WTC11 (cell line): ENCODE results near the gene ZBED5. TPM values are rescaled to one million over a fixed set of nuclear protein-coding genes. Genes with fewer than 3 reads are reported as not detected.

ENCODE experiments used
- ATAC-seq: fragments of 200-7000 bp; cut with Tn5 transposase; 2 replicates; pipeline ENCODE4 v1.10.0; 2021; ENCODE audit warnings: mild to moderate bottlenecking, moderate library complexity
- CTCF ChIA-PET: fragments of 300-600 bp; sonication (Branson Sonifier 250); formaldehyde crosslinking; loops from one replicate; lab custom pipeline; 2021; ENCODE audit warnings: antibody characterized with exemption; lab: Charles Lee
- POLR2A ChIA-PET: fragments of 350-600 bp; sonication (Branson Sonifier 250); formaldehyde crosslinking; loops from one replicate; lab custom pipeline; 2021; ENCODE audit warnings: antibody characterized with exemption; lab: Charles Lee
- DNase-seq: peaks from one replicate; pipeline ENCODE4 v3.0.0; 2021; ENCODE audit warnings: low spot score
- H3K27ac Mint-ChIP-seq: 2 replicates; pipeline ENCODE4 v1.8.0; 2021; ENCODE audit warnings: mixed read lengths
- H3K27me3 Mint-ChIP-seq: 2 replicates; pipeline ENCODE4 v1.8.0; 2021; ENCODE audit warnings: low read depth, mild to moderate bottlenecking, moderate library complexity, mixed read lengths
- H3K36me3 Mint-ChIP-seq: 2 replicates; pipeline ENCODE4 v1.8.0; 2021; ENCODE audit warnings: mixed read lengths
- H3K4me1 Mint-ChIP-seq: 2 replicates; pipeline ENCODE4 v1.8.0; 2022; ENCODE audit warnings: mixed read lengths
- H3K4me3 Mint-ChIP-seq: 2 replicates; pipeline ENCODE4 v1.8.0; 2021; ENCODE audit warnings: mild to moderate bottlenecking, moderate library complexity, mixed read lengths
- H3K9me3 Mint-ChIP-seq: 2 replicates; pipeline ENCODE4 v1.8.0; 2021; ENCODE audit warnings: mixed read lengths
- ETV6 ChIP-seq: sonication (generic); formaldehyde crosslinking; IDR thresholded peaks from 2 replicates; pipeline ENCODE4 v1.8.1; 2022; ENCODE audit warnings: mild to moderate bottlenecking, missing genetic modification reagents
- GABPB1 ChIP-seq: sonication (generic); formaldehyde crosslinking; IDR thresholded peaks from 2 replicates; pipeline ENCODE4 v1.8.1; 2023; ENCODE audit warnings: mild to moderate bottlenecking, missing genetic modification reagents
- KAT7 ChIP-seq: sonication (generic); formaldehyde crosslinking; IDR thresholded peaks from 2 replicates; pipeline ENCODE4 v1.8.1; 2023; ENCODE audit warnings: missing genetic modification reagents, mild to moderate bottlenecking, borderline replicate concordance
- SMAD3 ChIP-seq: sonication (generic); formaldehyde crosslinking; IDR thresholded peaks from 2 replicates; pipeline ENCODE4 v1.8.0; 2022; ENCODE audit warnings: missing genetic modification reagents, mild to moderate bottlenecking, borderline replicate concordance
- ZNF317 ChIP-seq: sonication (generic); formaldehyde crosslinking; IDR thresholded peaks from 2 replicates; pipeline ENCODE4 v1.8.1; 2023; ENCODE audit warnings: low read depth, mild to moderate bottlenecking, moderate library complexity, missing genetic modification reagents, borderline replicate concordance
- total RNA-seq: library from RNA; stranded (reverse); gene quantifications from 3 replicates; pipeline ENCODE4 v1.2.3, GENCODE V29; 2021
- TF ChIP-seq, protein P1 (sequence below): sonication (generic); formaldehyde crosslinking; IDR thresholded peaks from 2 replicates; pipeline ENCODE4 v1.8.0; 2022; ENCODE audit warnings: mild to moderate bottlenecking, missing genetic modification reagents
- TF ChIP-seq, protein P2 (sequence below): fragments of 250-450 bp; sonication (Bioruptor Pico); IDR thresholded peaks from 2 replicates; pipeline ENCODE4 v1.8.0; 2021; ENCODE audit warnings: mild to moderate bottlenecking
- TF ChIP-seq, protein P3 (sequence below): sonication (generic); formaldehyde crosslinking; IDR thresholded peaks from 2 replicates; pipeline ENCODE4 v1.8.1; 2023; ENCODE audit warnings: mild to moderate bottlenecking, missing genetic modification reagents
- TF ChIP-seq, protein P4 (sequence below): sonication (generic); formaldehyde crosslinking; IDR thresholded peaks from 2 replicates; pipeline ENCODE4 v1.8.1; 2022; ENCODE audit warnings: mild to moderate bottlenecking, moderate library complexity, missing genetic modification reagents
- TF ChIP-seq, protein P5 (sequence below): fragments of 250-450 bp; sonication (Bioruptor Pico); IDR thresholded peaks from 2 replicates; pipeline ENCODE4 v2.1.2; 2022; ENCODE audit warnings: mild to moderate bottlenecking, moderate library complexity
- TF ChIP-seq, protein P6 (sequence below): sonication (generic); formaldehyde crosslinking; IDR thresholded peaks from 2 replicates; pipeline ENCODE4 v1.8.0; 2023; ENCODE audit warnings: missing genetic modification reagents
- TF ChIP-seq, protein P7 (sequence below): sonication (generic); formaldehyde crosslinking; IDR thresholded peaks from 2 replicates; pipeline ENCODE4 v1.8.0; 2022; ENCODE audit warnings: mild to moderate bottlenecking, missing genetic modification reagents
- TF ChIP-seq, protein P8 (sequence below): fragments of 200-600 bp; IDR thresholded peaks from 2 replicates; pipeline ENCODE4 v1.8.0; 2022; ENCODE audit warnings: antibody characterized with exemption
- TF ChIP-seq, protein P9 (sequence below): sonication (generic); formaldehyde crosslinking; IDR thresholded peaks from 2 replicates; pipeline ENCODE4 v1.8.0; 2022; ENCODE audit warnings: missing genetic modification reagents

Gene ZBED5
- total RNA-seq, 1 experiment from 2014 or later: 48.7 TPM

DNA sequence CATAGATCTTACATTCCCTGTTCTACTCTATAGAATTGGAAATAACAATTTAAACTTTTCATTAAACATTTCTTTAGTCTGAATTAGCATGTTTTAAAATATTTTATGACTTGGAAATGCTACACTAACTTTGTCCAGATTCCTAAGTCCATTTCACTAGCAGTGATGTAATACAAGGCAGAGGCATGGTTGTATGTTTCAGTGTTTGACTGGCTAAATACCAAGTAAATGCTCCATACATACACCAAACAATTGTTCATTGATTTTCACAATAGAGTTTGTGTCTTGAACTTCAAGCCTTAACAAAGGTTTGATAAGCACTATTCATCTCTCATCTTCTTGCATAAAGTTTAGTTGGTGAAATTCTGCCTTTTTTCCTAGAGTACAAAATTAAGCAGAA, 13.5 kb downstream of the ZBED5 start:
- TF ChIP-seq ZNF317 (CRISPR knock-in tag) (no peak), GABPB1 (CRISPR knock-in tag) (no peak), ETV6 (CRISPR knock-in tag) (no peak)
- TF ChIP-seq, protein P1, sequence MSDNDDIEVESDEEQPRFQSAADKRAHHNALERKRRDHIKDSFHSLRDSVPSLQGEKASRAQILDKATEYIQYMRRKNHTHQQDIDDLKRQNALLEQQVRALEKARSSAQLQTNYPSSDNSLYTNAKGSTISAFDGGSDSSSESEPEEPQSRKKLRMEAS (CRISPR knock-in tag): no peak
- TF ChIP-seq, protein P2, sequence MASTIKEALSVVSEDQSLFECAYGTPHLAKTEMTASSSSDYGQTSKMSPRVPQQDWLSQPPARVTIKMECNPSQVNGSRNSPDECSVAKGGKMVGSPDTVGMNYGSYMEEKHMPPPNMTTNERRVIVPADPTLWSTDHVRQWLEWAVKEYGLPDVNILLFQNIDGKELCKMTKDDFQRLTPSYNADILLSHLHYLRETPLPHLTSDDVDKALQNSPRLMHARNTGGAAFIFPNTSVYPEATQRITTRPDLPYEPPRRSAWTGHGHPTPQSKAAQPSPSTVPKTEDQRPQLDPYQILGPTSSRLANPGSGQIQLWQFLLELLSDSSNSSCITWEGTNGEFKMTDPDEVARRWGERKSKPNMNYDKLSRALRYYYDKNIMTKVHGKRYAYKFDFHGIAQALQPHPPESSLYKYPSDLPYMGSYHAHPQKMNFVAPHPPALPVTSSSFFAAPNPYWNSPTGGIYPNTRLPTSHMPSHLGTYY: no peak
- TF ChIP-seq, protein P3, sequence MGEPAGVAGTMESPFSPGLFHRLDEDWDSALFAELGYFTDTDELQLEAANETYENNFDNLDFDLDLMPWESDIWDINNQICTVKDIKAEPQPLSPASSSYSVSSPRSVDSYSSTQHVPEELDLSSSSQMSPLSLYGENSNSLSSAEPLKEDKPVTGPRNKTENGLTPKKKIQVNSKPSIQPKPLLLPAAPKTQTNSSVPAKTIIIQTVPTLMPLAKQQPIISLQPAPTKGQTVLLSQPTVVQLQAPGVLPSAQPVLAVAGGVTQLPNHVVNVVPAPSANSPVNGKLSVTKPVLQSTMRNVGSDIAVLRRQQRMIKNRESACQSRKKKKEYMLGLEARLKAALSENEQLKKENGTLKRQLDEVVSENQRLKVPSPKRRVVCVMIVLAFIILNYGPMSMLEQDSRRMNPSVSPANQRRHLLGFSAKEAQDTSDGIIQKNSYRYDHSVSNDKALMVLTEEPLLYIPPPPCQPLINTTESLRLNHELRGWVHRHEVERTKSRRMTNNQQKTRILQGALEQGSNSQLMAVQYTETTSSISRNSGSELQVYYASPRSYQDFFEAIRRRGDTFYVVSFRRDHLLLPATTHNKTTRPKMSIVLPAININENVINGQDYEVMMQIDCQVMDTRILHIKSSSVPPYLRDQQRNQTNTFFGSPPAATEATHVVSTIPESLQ (CRISPR knock-in tag): no peak
- TF ChIP-seq, protein P4, sequence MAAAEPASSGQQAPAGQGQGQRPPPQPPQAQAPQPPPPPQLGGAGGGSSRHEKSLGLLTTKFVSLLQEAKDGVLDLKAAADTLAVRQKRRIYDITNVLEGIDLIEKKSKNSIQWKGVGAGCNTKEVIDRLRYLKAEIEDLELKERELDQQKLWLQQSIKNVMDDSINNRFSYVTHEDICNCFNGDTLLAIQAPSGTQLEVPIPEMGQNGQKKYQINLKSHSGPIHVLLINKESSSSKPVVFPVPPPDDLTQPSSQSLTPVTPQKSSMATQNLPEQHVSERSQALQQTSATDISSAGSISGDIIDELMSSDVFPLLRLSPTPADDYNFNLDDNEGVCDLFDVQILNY (CRISPR knock-in tag): no peak
- ATAC-seq (no peak), DNase-seq (no peak)
- Mint-ChIP-seq H3K4me1 (peaks cover 11% of the 10 kb centered on the region), H3K27ac (no peak overlapping the region), H3K4me3 (no peak overlapping the region), H3K27me3 (no peaks in the 10 kb centered on the region; the same call in 1 of the 2 replicates), H3K36me3 (no peaks in the 10 kb centered on the region), H3K9me3 (no peaks in the 10 kb centered on the region; the same call in 1 of the 2 replicates)
- CTCF ChIA-PET: no interaction called here
- POLR2A ChIA-PET: no interaction called here

DNA sequence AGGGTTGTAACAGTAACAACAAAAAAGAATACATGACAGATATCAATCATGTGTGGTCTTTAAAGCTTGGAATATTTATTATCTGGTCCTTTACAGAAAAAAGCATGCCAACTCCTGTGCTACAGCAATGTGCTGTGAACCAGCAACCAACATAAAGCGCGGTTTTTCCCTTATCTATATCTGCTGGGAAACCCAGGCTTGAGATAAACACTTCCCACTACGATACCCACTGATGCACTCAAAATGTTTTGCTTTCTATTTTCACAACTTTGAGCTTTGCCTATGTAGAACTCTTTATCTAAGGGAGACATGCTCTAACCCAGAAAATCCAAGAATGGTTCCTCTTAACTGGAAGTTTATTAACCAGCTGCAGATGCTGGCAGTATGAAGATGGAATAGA, 19.0 kb downstream of the ZBED5 start:
- Mint-ChIP-seq H3K4me3 (no peak overlapping the region), H3K27ac (no peak overlapping the region), H3K9me3 (peaks cover 6% of the 10 kb centered on the region), H3K4me1 (peaks cover 6% of the 10 kb centered on the region; the same call in 1 of the 2 replicates), H3K36me3 (no peaks in the 10 kb centered on the region), H3K27me3 (peaks cover 4% of the 10 kb centered on the region)
- ChIA-PET POLR2A (no interaction called here), CTCF (no interaction called here)
- DNase-seq: no peak
- no peak for ATAC-seq
- TF ChIP-seq, protein P5, sequence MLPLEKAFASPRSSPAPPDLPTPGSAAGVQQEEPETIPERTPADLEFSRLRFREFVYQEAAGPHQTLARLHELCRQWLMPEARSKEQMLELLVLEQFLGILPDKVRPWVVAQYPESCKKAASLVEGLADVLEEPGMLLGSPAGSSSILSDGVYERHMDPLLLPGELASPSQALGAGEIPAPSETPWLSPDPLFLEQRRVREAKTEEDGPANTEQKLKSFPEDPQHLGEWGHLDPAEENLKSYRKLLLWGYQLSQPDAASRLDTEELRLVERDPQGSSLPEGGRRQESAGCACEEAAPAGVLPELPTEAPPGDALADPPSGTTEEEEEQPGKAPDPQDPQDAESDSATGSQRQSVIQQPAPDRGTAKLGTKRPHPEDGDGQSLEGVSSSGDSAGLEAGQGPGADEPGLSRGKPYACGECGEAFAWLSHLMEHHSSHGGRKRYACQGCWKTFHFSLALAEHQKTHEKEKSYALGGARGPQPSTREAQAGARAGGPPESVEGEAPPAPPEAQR: no peak
- TF ChIP-seq, protein P1 (CRISPR knock-in tag): no peak
- TF ChIP-seq, protein P6, sequence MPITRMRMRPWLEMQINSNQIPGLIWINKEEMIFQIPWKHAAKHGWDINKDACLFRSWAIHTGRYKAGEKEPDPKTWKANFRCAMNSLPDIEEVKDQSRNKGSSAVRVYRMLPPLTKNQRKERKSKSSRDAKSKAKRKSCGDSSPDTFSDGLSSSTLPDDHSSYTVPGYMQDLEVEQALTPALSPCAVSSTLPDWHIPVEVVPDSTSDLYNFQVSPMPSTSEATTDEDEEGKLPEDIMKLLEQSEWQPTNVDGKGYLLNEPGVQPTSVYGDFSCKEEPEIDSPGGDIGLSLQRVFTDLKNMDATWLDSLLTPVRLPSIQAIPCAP (CRISPR knock-in tag): no peak
- TF ChIP-seq KAT7 (CRISPR knock-in tag) (no peak), SMAD3 (no peak)
- TF ChIP-seq, protein P7, sequence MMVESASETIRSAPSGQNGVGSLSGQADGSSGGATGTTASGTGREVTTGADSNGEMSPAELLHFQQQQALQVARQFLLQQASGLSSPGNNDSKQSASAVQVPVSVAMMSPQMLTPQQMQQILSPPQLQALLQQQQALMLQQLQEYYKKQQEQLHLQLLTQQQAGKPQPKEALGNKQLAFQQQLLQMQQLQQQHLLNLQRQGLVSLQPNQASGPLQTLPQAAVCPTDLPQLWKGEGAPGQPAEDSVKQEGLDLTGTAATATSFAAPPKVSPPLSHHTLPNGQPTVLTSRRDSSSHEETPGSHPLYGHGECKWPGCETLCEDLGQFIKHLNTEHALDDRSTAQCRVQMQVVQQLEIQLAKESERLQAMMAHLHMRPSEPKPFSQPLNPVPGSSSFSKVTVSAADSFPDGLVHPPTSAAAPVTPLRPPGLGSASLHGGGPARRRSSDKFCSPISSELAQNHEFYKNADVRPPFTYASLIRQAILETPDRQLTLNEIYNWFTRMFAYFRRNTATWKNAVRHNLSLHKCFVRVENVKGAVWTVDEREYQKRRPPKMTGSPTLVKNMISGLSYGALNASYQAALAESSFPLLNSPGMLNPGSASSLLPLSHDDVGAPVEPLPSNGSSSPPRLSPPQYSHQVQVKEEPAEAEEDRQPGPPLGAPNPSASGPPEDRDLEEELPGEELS (CRISPR knock-in tag): no peak
- TF ChIP-seq, protein P8, sequence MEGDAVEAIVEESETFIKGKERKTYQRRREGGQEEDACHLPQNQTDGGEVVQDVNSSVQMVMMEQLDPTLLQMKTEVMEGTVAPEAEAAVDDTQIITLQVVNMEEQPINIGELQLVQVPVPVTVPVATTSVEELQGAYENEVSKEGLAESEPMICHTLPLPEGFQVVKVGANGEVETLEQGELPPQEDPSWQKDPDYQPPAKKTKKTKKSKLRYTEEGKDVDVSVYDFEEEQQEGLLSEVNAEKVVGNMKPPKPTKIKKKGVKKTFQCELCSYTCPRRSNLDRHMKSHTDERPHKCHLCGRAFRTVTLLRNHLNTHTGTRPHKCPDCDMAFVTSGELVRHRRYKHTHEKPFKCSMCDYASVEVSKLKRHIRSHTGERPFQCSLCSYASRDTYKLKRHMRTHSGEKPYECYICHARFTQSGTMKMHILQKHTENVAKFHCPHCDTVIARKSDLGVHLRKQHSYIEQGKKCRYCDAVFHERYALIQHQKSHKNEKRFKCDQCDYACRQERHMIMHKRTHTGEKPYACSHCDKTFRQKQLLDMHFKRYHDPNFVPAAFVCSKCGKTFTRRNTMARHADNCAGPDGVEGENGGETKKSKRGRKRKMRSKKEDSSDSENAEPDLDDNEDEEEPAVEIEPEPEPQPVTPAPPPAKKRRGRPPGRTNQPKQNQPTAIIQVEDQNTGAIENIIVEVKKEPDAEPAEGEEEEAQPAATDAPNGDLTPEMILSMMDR: no peak
- TF ChIP-seq, protein P9, sequence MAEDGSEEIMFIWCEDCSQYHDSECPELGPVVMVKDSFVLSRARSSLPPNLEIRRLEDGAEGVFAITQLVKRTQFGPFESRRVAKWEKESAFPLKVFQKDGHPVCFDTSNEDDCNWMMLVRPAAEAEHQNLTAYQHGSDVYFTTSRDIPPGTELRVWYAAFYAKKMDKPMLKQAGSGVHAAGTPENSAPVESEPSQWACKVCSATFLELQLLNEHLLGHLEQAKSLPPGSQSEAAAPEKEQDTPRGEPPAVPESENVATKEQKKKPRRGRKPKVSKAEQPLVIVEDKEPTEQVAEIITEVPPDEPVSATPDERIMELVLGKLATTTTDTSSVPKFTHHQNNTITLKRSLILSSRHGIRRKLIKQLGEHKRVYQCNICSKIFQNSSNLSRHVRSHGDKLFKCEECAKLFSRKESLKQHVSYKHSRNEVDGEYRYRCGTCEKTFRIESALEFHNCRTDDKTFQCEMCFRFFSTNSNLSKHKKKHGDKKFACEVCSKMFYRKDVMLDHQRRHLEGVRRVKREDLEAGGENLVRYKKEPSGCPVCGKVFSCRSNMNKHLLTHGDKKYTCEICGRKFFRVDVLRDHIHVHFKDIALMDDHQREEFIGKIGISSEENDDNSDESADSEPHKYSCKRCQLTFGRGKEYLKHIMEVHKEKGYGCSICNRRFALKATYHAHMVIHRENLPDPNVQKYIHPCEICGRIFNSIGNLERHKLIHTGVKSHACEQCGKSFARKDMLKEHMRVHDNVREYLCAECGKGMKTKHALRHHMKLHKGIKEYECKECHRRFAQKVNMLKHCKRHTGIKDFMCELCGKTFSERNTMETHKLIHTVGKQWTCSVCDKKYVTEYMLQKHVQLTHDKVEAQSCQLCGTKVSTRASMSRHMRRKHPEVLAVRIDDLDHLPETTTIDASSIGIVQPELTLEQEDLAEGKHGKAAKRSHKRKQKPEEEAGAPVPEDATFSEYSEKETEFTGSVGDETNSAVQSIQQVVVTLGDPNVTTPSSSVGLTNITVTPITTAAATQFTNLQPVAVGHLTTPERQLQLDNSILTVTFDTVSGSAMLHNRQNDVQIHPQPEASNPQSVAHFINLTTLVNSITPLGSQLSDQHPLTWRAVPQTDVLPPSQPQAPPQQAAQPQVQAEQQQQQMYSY (CRISPR knock-in tag): no peak
